CD8-positive, alpha-beta memory T cell (primary cell): Measurements from ENCODE around the gene BCL2L11. TPM values are rescaled to one million over a fixed set of nuclear protein-coding genes. Genes with fewer than 3 reads are reported as not detected.

Experiments
- CTCF ChIA-PET: fragments of 350-600 bp; sonication (Branson Sonifier 250); formaldehyde crosslinking; loops from one replicate; lab custom pipeline; 2021; ENCODE audit warnings: antibody characterized with exemption; lab: Charles Lee
- POLR2A ChIA-PET: fragments of 350-600 bp; sonication (Branson Sonifier 250); formaldehyde crosslinking; loops from one replicate; lab custom pipeline; 2021; ENCODE audit warnings: antibody characterized with exemption; lab: Charles Lee
- DNase-seq, 5 donors: peaks; one replicate each; pipeline versions ENCODE4 v3.0.0 to v3.0.0-alpha.2; 2020 to 2022; ENCODE audit warnings: mixed read lengths in 1 of 5
- H3K27ac ChIP-seq: one replicate; pipeline ENCODE4 v1.7.0; 2013; ENCODE audit warnings: low read depth, mild to moderate bottlenecking, low read length, moderate library complexity
- H3K27me3 ChIP-seq: 2 replicates; pipeline ENCODE4 v1.7.0; 2013; ENCODE audit warnings: low read length, mild to moderate bottlenecking; ENCODE audit not compliant: insufficient read depth, poor library complexity, severe bottlenecking
- H3K36me3 ChIP-seq: 2 replicates; pipeline ENCODE4 v1.7.0; 2013; ENCODE audit warnings: mild to moderate bottlenecking, low read length, moderate library complexity; ENCODE audit not compliant: insufficient read depth
- H3K4me1 ChIP-seq: 2 replicates; pipeline ENCODE4 v1.7.0; 2013; ENCODE audit warnings: mild to moderate bottlenecking, low read length, moderate library complexity; ENCODE audit not compliant: insufficient read depth
- H3K4me3 ChIP-seq: 2 replicates; pipeline ENCODE4 v1.7.0; 2013; ENCODE audit warnings: mild to moderate bottlenecking, low read length
- H3K9me3 ChIP-seq: 2 replicates; pipeline ENCODE4 v1.7.0; 2013; ENCODE audit warnings: mild to moderate bottlenecking, low read length
- H3K27ac Mint-ChIP-seq, 8 donors: one replicate each; pipeline ENCODE4 v1.8.0; 2020 to 2021; ENCODE audit warnings: mixed read lengths in 8 of 8, mild to moderate bottlenecking in 6 of 8, inconsistent platforms in 3 of 8, moderate library complexity in 3 of 8
- H3K27me3 Mint-ChIP-seq, 2 donors: one replicate each; pipeline ENCODE4 v1.8.0; 2020 to 2021; ENCODE audit warnings: mixed read lengths in 2 of 2, mild to moderate bottlenecking in 1 of 2, moderate library complexity in 1 of 2
- H3K36me3 Mint-ChIP-seq, 3 donors: one replicate each; pipeline ENCODE4 v1.8.0; 2020 to 2021; ENCODE audit warnings: mixed read lengths in 3 of 3, inconsistent platforms in 1 of 3, mild to moderate bottlenecking in 1 of 3
- H3K4me1 Mint-ChIP-seq, 3 donors: one replicate each; pipeline ENCODE4 v1.8.0; 2020 to 2021; ENCODE audit warnings: mixed read lengths in 3 of 3, inconsistent platforms in 1 of 3, mild to moderate bottlenecking in 1 of 3
- H3K4me3 Mint-ChIP-seq, 7 donors: one replicate each; pipeline ENCODE4 v1.8.0; 2020 to 2021; ENCODE audit warnings: mixed read lengths in 7 of 7, mild to moderate bottlenecking in 6 of 7, moderate library complexity in 4 of 7, inconsistent platforms in 2 of 7
- H3K9me3 Mint-ChIP-seq, 5 donors: one replicate each; pipeline ENCODE4 v1.8.0; 2020 to 2022; ENCODE audit warnings: mixed read lengths in 5 of 5, mild to moderate bottlenecking in 3 of 5, moderate library complexity in 2 of 5, inconsistent platforms in 1 of 5
- polyA plus RNA-seq: library from polyadenylated mRNA; unstranded; fragments of 300-500 nt; fragmentation: Illumina TruSeq; gene quantifications from one replicate; pipeline ENCODE4 v1.2.3, GENCODE V29; 2021
- total RNA-seq, 2 experiments: library from RNA; stranded (reverse); gene quantifications; one replicate each; pipeline ENCODE4 v1.2.3, GENCODE V29; 2021

BCL2L11 gene
- total and polyA plus RNA-seq, 3 experiments from 2014 or later: 13.8 to 40.6 (median 36.6) TPM

GRCh38 chr2:111175615-111176014 lies 54.9 kb downstream of the BCL2L11 start:
- no peak overlapping the region for H3K27ac Mint-ChIP-seq
- Histone ChIP-seq H3K9me3 (no peaks in the 10 kb centered on the region), H3K4me1 (no peaks in the 10 kb centered on the region), H3K36me3 (no peaks in the 10 kb centered on the region), H3K27ac (no peak overlapping the region), H3K4me3 (no peak overlapping the region), H3K27me3 (no peaks in the 10 kb centered on the region)
- H3K27me3 Mint-ChIP-seq: peaks cover 11 to 13% of the 10 kb centered on the region in 2 donors
- DNase-seq: no peak
- no peaks in the 10 kb centered on the region for H3K4me1 Mint-ChIP-seq
- CTCF ChIA-PET: no interaction called here
- POLR2A ChIA-PET: no interaction called here
- H3K4me3 Mint-ChIP-seq: no peak overlapping the region
- H3K36me3 Mint-ChIP-seq: no peaks in the 10 kb centered on the region
- no peaks in the 10 kb centered on the region for H3K9me3 Mint-ChIP-seq

- Mint-ChIP-seq H3K27ac (no peak overlapping the region), H3K27me3 (peaks cover 11 to 13% of the 10 kb centered on the region in 2 donors), H3K9me3 (no peaks in the 10 kb centered on the region), H3K36me3 (no peaks in the 10 kb centered on the region), H3K4me1 (no peaks in the 10 kb centered on the region), H3K4me3 (no peak overlapping the region)
- no peak for DNase-seq
- Histone ChIP-seq H3K27me3 (no peaks in the 10 kb centered on the region), H3K27ac (no peak overlapping the region), H3K9me3 (no peaks in the 10 kb centered on the region), H3K4me3 (no peak overlapping the region), H3K36me3 (no peaks in the 10 kb centered on the region), H3K4me1 (no peaks in the 10 kb centered on the region)
- ChIA-PET CTCF (no interaction called here), POLR2A (no interaction called here)
Measured at GRCh38 chr2:111176388-111176787, 55.7 kb downstream of the BCL2L11 start.

GRCh38 chr2:111176867-111177266 lies 56.2 kb downstream of the BCL2L11 start:
- H3K36me3 ChIP-seq: no peaks in the 10 kb centered on the region
- no peaks in the 10 kb centered on the region for H3K4me1 ChIP-seq
- ChIA-PET CTCF (no interaction called here), POLR2A (no interaction called here)
- H3K4me1 Mint-ChIP-seq: no peaks in the 10 kb centered on the region
- H3K4me3 Mint-ChIP-seq: no peak overlapping the region
- H3K27ac ChIP-seq: no peak overlapping the region
- H3K36me3 Mint-ChIP-seq: no peaks in the 10 kb centered on the region
- H3K9me3 ChIP-seq: no peaks in the 10 kb centered on the region
- H3K27me3 Mint-ChIP-seq: peaks cover 10 to 11% of the 10 kb centered on the region in 2 donors
- DNase-seq: no peak
- no peaks in the 10 kb centered on the region for H3K27me3 ChIP-seq
- no peak overlapping the region for H3K4me3 ChIP-seq
- H3K27ac Mint-ChIP-seq: peak overlapping the region in 1 of 8 donors; percentile 11
- no peaks in the 10 kb centered on the region for H3K9me3 Mint-ChIP-seq

- H3K9me3 Mint-ChIP-seq: no peaks in the 10 kb centered on the region
Measured at GRCh38 chr2:111178296-111178695, 57.6 kb downstream of the BCL2L11 start.

GRCh38 chr2:111178730-111179405 lies 58.2 kb downstream of the BCL2L11 start:
- POLR2A ChIA-PET: no interaction called here
- no peaks in the 10 kb centered on the region for H3K4me1 Mint-ChIP-seq
- no peak overlapping the region for H3K4me3 ChIP-seq
- no peak for DNase-seq
- no peaks in the 10 kb centered on the region for H3K9me3 ChIP-seq
- H3K4me1 ChIP-seq: no peaks in the 10 kb centered on the region
- H3K27me3 ChIP-seq: no peaks in the 10 kb centered on the region
- no peaks in the 10 kb centered on the region for H3K36me3 ChIP-seq
- H3K9me3 Mint-ChIP-seq: no peaks in the 10 kb centered on the region
- no peak overlapping the region for H3K27ac ChIP-seq
- CTCF ChIA-PET: no interaction called here
- H3K36me3 Mint-ChIP-seq: no peaks in the 10 kb centered on the region
- H3K27me3 Mint-ChIP-seq: peaks cover 8 to 9% of the 10 kb centered on the region in 2 donors
- H3K27ac Mint-ChIP-seq: no peak overlapping the region
- no peak overlapping the region for H3K4me3 Mint-ChIP-seq

More at GRCh38 chr2:111178296-111178695, 57.6 kb downstream of the BCL2L11 start:
- Histone ChIP-seq H3K4me1 (no peaks in the 10 kb centered on the region), H3K4me3 (no peak overlapping the region), H3K9me3 (no peaks in the 10 kb centered on the region), H3K36me3 (no peaks in the 10 kb centered on the region), H3K27me3 (no peaks in the 10 kb centered on the region), H3K27ac (no peak overlapping the region)
- POLR2A ChIA-PET: no interaction called here
- Mint-ChIP-seq H3K27me3 (peaks cover 8 to 11% of the 10 kb centered on the region in 2 donors), H3K27ac (no peak overlapping the region), H3K36me3 (no peaks in the 10 kb centered on the region), H3K4me1 (no peaks in the 10 kb centered on the region), H3K4me3 (no peak overlapping the region)
- CTCF ChIA-PET: no interaction called here
- DNase-seq: no peak

GRCh38 chr2:111182121-111182520 lies 61.4 kb downstream of the BCL2L11 start:
- Histone ChIP-seq H3K9me3 (no peaks in the 10 kb centered on the region), H3K4me3 (no peak overlapping the region), H3K36me3 (no peaks in the 10 kb centered on the region), H3K27ac (no peak overlapping the region), H3K4me1 (no peaks in the 10 kb centered on the region), H3K27me3 (no peaks in the 10 kb centered on the region)
- H3K27me3 Mint-ChIP-seq: peaks cover 0 to 3% of the 10 kb centered on the region in 2 donors
- POLR2A ChIA-PET: no interaction called here
- no peak overlapping the region for H3K4me3 Mint-ChIP-seq
- CTCF ChIA-PET: interaction anchor here (0.5 kb wide), 1 partner anchor 19 kb away, joined by 3 read pairs; no protein-coding TSS in a partner anchor
- H3K27ac Mint-ChIP-seq: no peak overlapping the region
- H3K36me3 Mint-ChIP-seq: no peaks in the 10 kb centered on the region
- no peaks in the 10 kb centered on the region for H3K4me1 Mint-ChIP-seq
- no peak for DNase-seq
- no peaks in the 10 kb centered on the region for H3K9me3 Mint-ChIP-seq

GRCh38 chr2:111182740-111183139 lies 62.0 kb downstream of the BCL2L11 start:
- Histone ChIP-seq H3K4me1 (no peaks in the 10 kb centered on the region), H3K27ac (no peak overlapping the region), H3K27me3 (no peaks in the 10 kb centered on the region), H3K36me3 (no peaks in the 10 kb centered on the region), H3K9me3 (no peaks in the 10 kb centered on the region), H3K4me3 (no peak overlapping the region)
- Mint-ChIP-seq H3K9me3 (no peaks in the 10 kb centered on the region), H3K4me3 (no peak overlapping the region), H3K27me3 (peaks cover 1 to 3% of the 10 kb centered on the region in 2 donors), H3K27ac (no peak overlapping the region), H3K4me1 (no peaks in the 10 kb centered on the region), H3K36me3 (no peaks in the 10 kb centered on the region)
- ChIA-PET POLR2A (no interaction called here), CTCF (interaction anchor here (0.5 kb wide), 1 partner anchor 19 kb away, joined by 3 read pairs; no protein-coding TSS in a partner anchor)
- DNase-seq: no peak

GRCh38 chr2:111184725-111185310 lies 64.1 kb downstream of the BCL2L11 start:
- ChIA-PET POLR2A (no interaction called here), CTCF (interaction anchor here (1.5 kb wide), 1 partner anchor 65 kb away, joined by 3 read pairs; no protein-coding TSS in a partner anchor)
- Mint-ChIP-seq H3K9me3 (no peaks in the 10 kb centered on the region), H3K27ac (no peak overlapping the region), H3K36me3 (no peaks in the 10 kb centered on the region), H3K4me3 (no peak overlapping the region), H3K4me1 (no peaks in the 10 kb centered on the region), H3K27me3 (peaks cover 0 to 1% of the 10 kb centered on the region in 2 donors)
- Histone ChIP-seq H3K9me3 (no peaks in the 10 kb centered on the region), H3K27me3 (no peaks in the 10 kb centered on the region), H3K4me1 (no peaks in the 10 kb centered on the region), H3K4me3 (no peak overlapping the region), H3K27ac (no peak overlapping the region), H3K36me3 (no peaks in the 10 kb centered on the region)
- DNase-seq: no peak
